OCI-LY1 (cell line): ENCODE measurements around the gene HHIPL1.

Experiments
- H2AFZ ChIP-seq: fragments of 200-600 bp; sonication (generic), shearing (Covaris generic); 2 replicates; pipeline ENCODE4 v1.6.0; 2014; ENCODE audit warnings: antibody characterized with exemption, mild to moderate bottlenecking, low read length
- H3F3A ChIP-seq: fragments of 200-600 bp; sonication (generic), shearing (Covaris generic); 2 replicates; pipeline ENCODE4 v1.6.0; 2014; ENCODE audit warnings: mild to moderate bottlenecking, antibody characterized with exemption, low read length, moderate library complexity; ENCODE audit not compliant: insufficient read depth
- H3K27ac ChIP-seq: fragments of 200-600 bp; sonication (generic); 2 replicates; pipeline ENCODE4 v1.5.1; 2014; ENCODE audit warnings: low read length, mixed run types, mild to moderate bottlenecking, low read depth; ENCODE audit not compliant: poor library complexity, severe bottlenecking
- H3K27me3 ChIP-seq: fragments of 200-600 bp; sonication (generic); 2 replicates; pipeline ENCODE4 v1.6.0; 2014; ENCODE audit warnings: antibody characterized with exemption, mild to moderate bottlenecking, low read length, moderate library complexity; ENCODE audit not compliant: insufficient read depth
- H3K36me3 ChIP-seq: fragments of 200-600 bp; sonication (generic); 2 replicates; pipeline ENCODE4 v1.6.1; 2014; ENCODE audit warnings: mild to moderate bottlenecking, antibody characterized with exemption, low read length, moderate library complexity, mixed read lengths; ENCODE audit not compliant: insufficient read depth
- H3K4me1 ChIP-seq: fragments of 200-600 bp; sonication (generic); 2 replicates; pipeline ENCODE4 v1.5.1; 2014; ENCODE audit warnings: mild to moderate bottlenecking, low read length, moderate library complexity; ENCODE audit not compliant: insufficient read depth, severe bottlenecking
- H3K4me2 ChIP-seq: fragments of 200-600 bp; sonication (generic), shearing (Covaris generic); 2 replicates; pipeline ENCODE4 v1.6.1; 2014; ENCODE audit warnings: low read length
- H3K4me3 ChIP-seq: fragments of 200-600 bp; sonication (generic); 2 replicates; pipeline ENCODE4 v1.5.1; 2014; ENCODE audit warnings: low read length, low read depth, mild to moderate bottlenecking, mixed read lengths; ENCODE audit not compliant: poor library complexity, severe bottlenecking
- H3K79me2 ChIP-seq: fragments of 200-600 bp; shearing (Covaris generic); 2 replicates; pipeline ENCODE4 v1.6.1; 2016; ENCODE audit warnings: mixed run types, low read length, mixed read lengths; ENCODE audit not compliant: insufficient read depth
- H3K9ac ChIP-seq: fragments of 200-600 bp; sonication (generic), shearing (Covaris generic); 2 replicates; pipeline ENCODE4 v1.6.1; 2014; ENCODE audit warnings: mild to moderate bottlenecking, low read length, mixed read lengths
- H3K9me2 ChIP-seq: fragments of 200-600 bp; sonication (generic), shearing (Covaris generic); 2 replicates; pipeline ENCODE4 v1.6.1; 2014; ENCODE audit warnings: low read depth, mild to moderate bottlenecking, low read length, mixed read lengths
- H3K9me3 ChIP-seq: fragments of 200-600 bp; shearing (Covaris generic); 2 replicates; pipeline ENCODE4 v1.6.1; 2014; ENCODE audit warnings: low read length, mixed read lengths
- H4K20me1 ChIP-seq: fragments of 200-600 bp; sonication (generic), shearing (Covaris generic); 2 replicates; pipeline ENCODE4 v1.6.0; 2016; ENCODE audit warnings: mild to moderate bottlenecking, low read length; ENCODE audit not compliant: insufficient read depth
- EZH2 ChIP-seq: fragments of 200-600 bp; sonication (generic), shearing (Covaris generic); IDR thresholded peaks from 2 replicates; pipeline ENCODE4 v1.8.0; 2017; ENCODE audit warnings: borderline replicate concordance, mixed run types, mild to moderate bottlenecking, antibody characterized with exemption, low read length, moderate library complexity, mixed read lengths
- TF ChIP-seq, protein P1 (sequence below): fragments of 200-600 bp; sonication (generic), shearing (Covaris generic); IDR thresholded peaks from 2 replicates; pipeline ENCODE4 v1.5.1; 2017; ENCODE audit warnings: mild to moderate bottlenecking, antibody characterized with exemption, low read length, moderate library complexity, mixed read lengths

The HHIPL1 gene

DNA sequence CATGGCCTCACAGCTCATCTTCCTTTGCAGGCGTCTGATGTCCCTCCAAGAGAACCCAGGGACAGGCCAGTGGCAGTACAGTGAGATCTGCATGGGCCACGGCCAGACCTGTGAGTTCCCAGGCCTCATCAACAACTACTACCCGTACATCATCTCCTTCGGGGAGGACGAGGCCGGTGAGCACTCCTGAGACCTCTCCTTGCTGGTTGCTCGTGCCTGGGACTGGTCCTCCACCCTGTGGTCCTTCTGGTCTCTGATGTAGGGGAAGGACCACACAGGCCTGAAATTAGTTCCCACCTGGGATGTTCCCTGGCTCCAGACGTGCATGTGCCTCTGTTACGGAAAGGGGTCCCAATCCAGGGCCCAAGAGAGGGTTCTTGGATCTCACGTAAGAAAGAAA, 17.9 kb downstream of the HHIPL1 start:
- no peak overlapping the region for H2AFZ ChIP-seq
- H3K4me2 ChIP-seq, result no peak overlapping the region
- TF ChIP-seq EZH2, result no peak
- TF ChIP-seq, protein P1, sequence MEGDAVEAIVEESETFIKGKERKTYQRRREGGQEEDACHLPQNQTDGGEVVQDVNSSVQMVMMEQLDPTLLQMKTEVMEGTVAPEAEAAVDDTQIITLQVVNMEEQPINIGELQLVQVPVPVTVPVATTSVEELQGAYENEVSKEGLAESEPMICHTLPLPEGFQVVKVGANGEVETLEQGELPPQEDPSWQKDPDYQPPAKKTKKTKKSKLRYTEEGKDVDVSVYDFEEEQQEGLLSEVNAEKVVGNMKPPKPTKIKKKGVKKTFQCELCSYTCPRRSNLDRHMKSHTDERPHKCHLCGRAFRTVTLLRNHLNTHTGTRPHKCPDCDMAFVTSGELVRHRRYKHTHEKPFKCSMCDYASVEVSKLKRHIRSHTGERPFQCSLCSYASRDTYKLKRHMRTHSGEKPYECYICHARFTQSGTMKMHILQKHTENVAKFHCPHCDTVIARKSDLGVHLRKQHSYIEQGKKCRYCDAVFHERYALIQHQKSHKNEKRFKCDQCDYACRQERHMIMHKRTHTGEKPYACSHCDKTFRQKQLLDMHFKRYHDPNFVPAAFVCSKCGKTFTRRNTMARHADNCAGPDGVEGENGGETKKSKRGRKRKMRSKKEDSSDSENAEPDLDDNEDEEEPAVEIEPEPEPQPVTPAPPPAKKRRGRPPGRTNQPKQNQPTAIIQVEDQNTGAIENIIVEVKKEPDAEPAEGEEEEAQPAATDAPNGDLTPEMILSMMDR, result no peak

GRCh38 chr14:99663386-99664057, 18.6 kb downstream of the HHIPL1 start:
- Histone ChIP-seq H3K9me3 (no peaks in the 10 kb centered on the region), H3K27me3 (no peaks in the 10 kb centered on the region), H2AFZ (no peak overlapping the region), H3K9ac (no peak overlapping the region), H4K20me1 (no peaks in the 10 kb centered on the region), H3K9me2 (no peaks in the 10 kb centered on the region), H3K4me3 (no peak overlapping the region), H3K4me2 (no peak overlapping the region), H3K27ac (no peak overlapping the region), H3K79me2 (no peaks in the 10 kb centered on the region), H3K4me1 (no peaks in the 10 kb centered on the region), H3K36me3 (no peaks in the 10 kb centered on the region), H3F3A (no peaks in the 10 kb centered on the region)
- no peak for TF ChIP-seq EZH2
- TF ChIP-seq, protein P1, result no peak

More for the DNA sequence above, 17.9 kb downstream of the HHIPL1 start:
- Histone ChIP-seq H3K4me1 (no peaks in the 10 kb centered on the region), H4K20me1 (no peaks in the 10 kb centered on the region), H3K27ac (no peak overlapping the region), H3K9me3 (no peaks in the 10 kb centered on the region), H3K36me3 (no peaks in the 10 kb centered on the region), H3K9ac (no peak overlapping the region), H3K4me3 (no peak overlapping the region), H3K27me3 (no peaks in the 10 kb centered on the region), H3K79me2 (no peaks in the 10 kb centered on the region), H3K9me2 (no peaks in the 10 kb centered on the region), H3F3A (no peaks in the 10 kb centered on the region)

GRCh38 chr14:99664058-99664936, 19.4 kb downstream of the HHIPL1 start:
- Histone ChIP-seq H3K9ac (no peak overlapping the region), H3F3A (no peaks in the 10 kb centered on the region), H3K27me3 (no peaks in the 10 kb centered on the region), H3K79me2 (no peaks in the 10 kb centered on the region), H3K9me2 (no peaks in the 10 kb centered on the region), H3K9me3 (no peaks in the 10 kb centered on the region), H3K4me3 (no peak overlapping the region), H3K4me1 (no peaks in the 10 kb centered on the region), H3K27ac (no peak overlapping the region), H3K4me2 (no peak overlapping the region), H3K36me3 (no peaks in the 10 kb centered on the region), H4K20me1 (no peaks in the 10 kb centered on the region), H2AFZ (no peak overlapping the region)
- TF ChIP-seq, protein P1, result no peak
- TF ChIP-seq EZH2, result no peak
